ENCODE results near the gene ZNF346.

ZNF346 gene

GRCh38 chr5:177070536-177071191 is 48.2 kb downstream of the ZNF346 start:
- Histone ChIP-seq H3K4me3 (ENCODE audit: low read depth, low read length) (no peak overlapping the region), H3K9me3 (ENCODE audit: control insufficient read depth, insufficient read depth, low read depth, low read length) (no peaks in the 10 kb centered on the region), H3K27ac (ENCODE audit: extremely low read depth, low read depth, low read length) (no peak overlapping the region), H3K36me3 (ENCODE audit: control insufficient read depth in 2 of 2, insufficient read depth in 1 of 2, low read length in 2 of 2) (peaks cover 11 to 22% of the 10 kb centered on the region in 2 experiments; a peak in 2 of 3 replicates), H3K4me1 (ENCODE audit: control insufficient read depth, insufficient read depth, low read length) (no peaks in the 10 kb centered on the region)
- POLR2A ChIA-PET, result interaction anchor here (0.7 to 1.4 kb wide), 2 partner anchors 8 to 67 kb away, joined by 3 read pairs; no protein-coding TSS in a partner anchor
- no peak for TF ChIP-seq ZNF645 (tag by site-specific recombination; IDR thresholded peaks at IDR 0.05)
- TF ChIP-seq ZNF132 (tag by site-specific recombination; IDR thresholded peaks at IDR 0.05; ENCODE audit: borderline replicate concordance), result no peak
- TF ChIP-seq, protein P1, sequence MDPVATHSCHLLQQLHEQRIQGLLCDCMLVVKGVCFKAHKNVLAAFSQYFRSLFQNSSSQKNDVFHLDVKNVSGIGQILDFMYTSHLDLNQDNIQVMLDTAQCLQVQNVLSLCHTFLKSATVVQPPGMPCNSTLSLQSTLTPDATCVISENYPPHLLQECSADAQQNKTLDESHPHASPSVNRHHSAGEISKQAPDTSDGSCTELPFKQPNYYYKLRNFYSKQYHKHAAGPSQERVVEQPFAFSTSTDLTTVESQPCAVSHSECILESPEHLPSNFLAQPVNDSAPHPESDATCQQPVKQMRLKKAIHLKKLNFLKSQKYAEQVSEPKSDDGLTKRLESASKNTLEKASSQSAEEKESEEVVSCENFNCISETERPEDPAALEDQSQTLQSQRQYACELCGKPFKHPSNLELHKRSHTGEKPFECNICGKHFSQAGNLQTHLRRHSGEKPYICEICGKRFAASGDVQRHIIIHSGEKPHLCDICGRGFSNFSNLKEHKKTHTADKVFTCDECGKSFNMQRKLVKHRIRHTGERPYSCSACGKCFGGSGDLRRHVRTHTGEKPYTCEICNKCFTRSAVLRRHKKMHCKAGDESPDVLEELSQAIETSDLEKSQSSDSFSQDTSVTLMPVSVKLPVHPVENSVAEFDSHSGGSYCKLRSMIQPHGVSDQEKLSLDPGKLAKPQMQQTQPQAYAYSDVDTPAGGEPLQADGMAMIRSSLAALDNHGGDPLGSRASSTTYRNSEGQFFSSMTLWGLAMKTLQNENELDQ (tag by site-specific recombination; IDR thresholded peaks at IDR 0.05; ENCODE audit: low read depth), result no peak
- TF ChIP-seq ZNF777 (tag by site-specific recombination; IDR thresholded peaks at IDR 0.05; ENCODE audit: borderline replicate concordance), result no peak
- TF ChIP-seq YY1 (tag by site-specific recombination; IDR thresholded peaks at IDR 0.05), result no peak
- no peak for TF ChIP-seq SCRT1 (tag by site-specific recombination; IDR thresholded peaks at IDR 0.05; ENCODE audit: borderline replicate concordance)
- TF ChIP-seq, protein P2, sequence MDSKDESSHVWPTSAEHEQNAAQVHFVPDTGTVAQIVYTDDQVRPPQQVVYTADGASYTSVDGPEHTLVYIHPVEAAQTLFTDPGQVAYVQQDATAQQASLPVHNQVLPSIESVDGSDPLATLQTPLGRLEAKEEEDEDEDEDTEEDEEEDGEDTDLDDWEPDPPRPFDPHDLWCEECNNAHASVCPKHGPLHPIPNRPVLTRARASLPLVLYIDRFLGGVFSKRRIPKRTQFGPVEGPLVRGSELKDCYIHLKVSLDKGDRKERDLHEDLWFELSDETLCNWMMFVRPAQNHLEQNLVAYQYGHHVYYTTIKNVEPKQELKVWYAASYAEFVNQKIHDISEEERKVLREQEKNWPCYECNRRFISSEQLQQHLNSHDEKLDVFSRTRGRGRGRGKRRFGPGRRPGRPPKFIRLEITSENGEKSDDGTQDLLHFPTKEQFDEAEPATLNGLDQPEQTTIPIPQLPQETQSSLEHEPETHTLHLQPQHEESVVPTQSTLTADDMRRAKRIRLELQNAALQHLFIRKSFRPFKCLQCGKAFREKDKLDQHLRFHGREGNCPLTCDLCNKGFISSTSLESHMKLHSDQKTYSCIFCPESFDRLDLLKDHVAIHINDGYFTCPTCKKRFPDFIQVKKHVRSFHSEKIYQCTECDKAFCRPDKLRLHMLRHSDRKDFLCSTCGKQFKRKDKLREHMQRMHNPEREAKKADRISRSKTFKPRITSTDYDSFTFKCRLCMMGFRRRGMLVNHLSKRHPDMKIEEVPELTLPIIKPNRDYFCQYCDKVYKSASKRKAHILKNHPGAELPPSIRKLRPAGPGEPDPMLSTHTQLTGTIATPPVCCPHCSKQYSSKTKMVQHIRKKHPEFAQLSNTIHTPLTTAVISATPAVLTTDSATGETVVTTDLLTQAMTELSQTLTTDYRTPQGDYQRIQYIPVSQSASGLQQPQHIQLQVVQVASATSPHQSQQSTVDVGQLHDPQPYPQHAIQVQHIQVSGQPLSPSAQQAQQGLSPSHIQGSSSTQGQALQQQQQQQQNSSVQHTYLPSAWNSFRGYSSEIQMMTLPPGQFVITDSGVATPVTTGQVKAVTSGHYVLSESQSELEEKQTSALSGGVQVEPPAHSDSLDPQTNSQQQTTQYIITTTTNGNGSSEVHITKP (tag by site-specific recombination; IDR thresholded peaks at IDR 0.05), result peak; percentile 34; the same call in 1 of the 2 replicates
- TF ChIP-seq ZNF560 (tag by site-specific recombination; IDR thresholded peaks at IDR 0.05; ENCODE audit: borderline replicate concordance), result no peak
- CTCF ChIA-PET, result interaction anchor here (0.7 to 9.9 kb wide), 11 partner anchors 9 to 508 kb away, joined by 3 to 151 read pairs (median 6); partner anchors contain the start of gene FGFR4

GRCh38 chr5:177071666-177072385 is 49.3 kb downstream of the ZNF346 start:
- POLR2A ChIA-PET, result interaction anchor here (0.7 kb wide), 2 partner anchors 15 to 68 kb away, joined by 3 read pairs; partner anchors contain the start of gene FGFR4
- Histone ChIP-seq H3K36me3 (ENCODE audit: control insufficient read depth in 2 of 2, insufficient read depth in 1 of 2, low read length in 2 of 2) (peaks cover 8 to 13% of the 10 kb centered on the region in 2 experiments; a peak in 2 of 3 replicates), H3K4me3 (ENCODE audit: low read depth, low read length) (no peak overlapping the region)
- TF ChIP-seq REPIN1 (tag by site-specific recombination; IDR thresholded peaks at IDR 0.05; ENCODE audit: low read depth) (peak; percentile 76; the same call in 1 of the 2 replicates), ZNF2 (tag by site-specific recombination; IDR thresholded peaks at IDR 0.05) (peak; percentile 18; the same call in 1 of the 2 replicates), ZNF660 (tag by site-specific recombination; IDR thresholded peaks at IDR 0.05) (peak; percentile 44; the same call in 1 of the 2 replicates), SP3 (tag by site-specific recombination; IDR thresholded peaks at IDR 0.05) (no peak), ZNF654 (tag by site-specific recombination; IDR thresholded peaks at IDR 0.05; ENCODE audit: low read depth) (peak; percentile 43), ZBTB17 (tag by site-specific recombination; IDR thresholded peaks at IDR 0.05) (peak; percentile 93), WT1 (tag by site-specific recombination; IDR thresholded peaks at IDR 0.05) (no peak), KLF8 (tag by site-specific recombination; IDR thresholded peaks at IDR 0.05) (no peak), ZNF600 (tag by site-specific recombination; IDR thresholded peaks at IDR 0.05) (peak; percentile 99)
- TF ChIP-seq, protein P3, sequence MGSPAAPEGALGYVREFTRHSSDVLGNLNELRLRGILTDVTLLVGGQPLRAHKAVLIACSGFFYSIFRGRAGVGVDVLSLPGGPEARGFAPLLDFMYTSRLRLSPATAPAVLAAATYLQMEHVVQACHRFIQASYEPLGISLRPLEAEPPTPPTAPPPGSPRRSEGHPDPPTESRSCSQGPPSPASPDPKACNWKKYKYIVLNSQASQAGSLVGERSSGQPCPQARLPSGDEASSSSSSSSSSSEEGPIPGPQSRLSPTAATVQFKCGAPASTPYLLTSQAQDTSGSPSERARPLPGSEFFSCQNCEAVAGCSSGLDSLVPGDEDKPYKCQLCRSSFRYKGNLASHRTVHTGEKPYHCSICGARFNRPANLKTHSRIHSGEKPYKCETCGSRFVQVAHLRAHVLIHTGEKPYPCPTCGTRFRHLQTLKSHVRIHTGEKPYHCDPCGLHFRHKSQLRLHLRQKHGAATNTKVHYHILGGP (tag by site-specific recombination; IDR thresholded peaks at IDR 0.05), result peak; percentile 40; the same call in 1 of the 2 replicates
- TF ChIP-seq, protein P4, sequence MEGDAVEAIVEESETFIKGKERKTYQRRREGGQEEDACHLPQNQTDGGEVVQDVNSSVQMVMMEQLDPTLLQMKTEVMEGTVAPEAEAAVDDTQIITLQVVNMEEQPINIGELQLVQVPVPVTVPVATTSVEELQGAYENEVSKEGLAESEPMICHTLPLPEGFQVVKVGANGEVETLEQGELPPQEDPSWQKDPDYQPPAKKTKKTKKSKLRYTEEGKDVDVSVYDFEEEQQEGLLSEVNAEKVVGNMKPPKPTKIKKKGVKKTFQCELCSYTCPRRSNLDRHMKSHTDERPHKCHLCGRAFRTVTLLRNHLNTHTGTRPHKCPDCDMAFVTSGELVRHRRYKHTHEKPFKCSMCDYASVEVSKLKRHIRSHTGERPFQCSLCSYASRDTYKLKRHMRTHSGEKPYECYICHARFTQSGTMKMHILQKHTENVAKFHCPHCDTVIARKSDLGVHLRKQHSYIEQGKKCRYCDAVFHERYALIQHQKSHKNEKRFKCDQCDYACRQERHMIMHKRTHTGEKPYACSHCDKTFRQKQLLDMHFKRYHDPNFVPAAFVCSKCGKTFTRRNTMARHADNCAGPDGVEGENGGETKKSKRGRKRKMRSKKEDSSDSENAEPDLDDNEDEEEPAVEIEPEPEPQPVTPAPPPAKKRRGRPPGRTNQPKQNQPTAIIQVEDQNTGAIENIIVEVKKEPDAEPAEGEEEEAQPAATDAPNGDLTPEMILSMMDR (tag by site-specific recombination; IDR thresholded peaks at IDR 0.05), result peak; percentile 41; the same call in 1 of the 2 replicates

More at GRCh38 chr5:177071666-177072385, 49.3 kb downstream of the ZNF346 start:
- H3K27ac ChIP-seq (ENCODE audit: extremely low read depth, low read depth, low read length), result no peak overlapping the region
- CTCF ChIA-PET, result interaction anchor here (0.6 to 9.9 kb wide), 33 partner anchors 8 to 1248 kb away, joined by 3 to 151 read pairs (median 4); partner anchors contain the start of genes FGFR4 and TSPAN17
- H3K4me1 ChIP-seq (ENCODE audit: control insufficient read depth, insufficient read depth, low read length), result no peaks in the 10 kb centered on the region
- H3K9me3 ChIP-seq (ENCODE audit: control insufficient read depth, insufficient read depth, low read depth, low read length), result no peaks in the 10 kb centered on the region

All from HEK293 (cell line).